Fibroblast of lung (primary cell): ENCODE results near the gene UNC45A. TPM values are rescaled to one million over a fixed set of nuclear protein-coding genes. Genes with fewer than 3 reads are reported as not detected.

ENCODE experiments used
- DNase-seq, 2 donors: peaks; one replicate each; pipeline versions ENCODE4 v3.0.0 to v3.0.0-alpha.2; 2010; ENCODE audit warnings: low read depth in 2 of 2
- H2AFZ ChIP-seq: 2 replicates; pipeline ENCODE4 v1.5.1; 2012; ENCODE audit warnings: low read length, control low read depth, inconsistent platforms
- H3K27ac ChIP-seq: 2 replicates; pipeline ENCODE4 v1.5.1; 2011; ENCODE audit warnings: low read length, control low read depth; ENCODE audit not compliant: insufficient read depth
- H3K27me3 ChIP-seq: 2 replicates; pipeline ENCODE4 v1.5.1; 2011; ENCODE audit warnings: mild to moderate bottlenecking, low read length; ENCODE audit not compliant: control insufficient read depth, insufficient read depth
- H3K36me3 ChIP-seq: 2 replicates; pipeline ENCODE4 v1.5.1; 2011; ENCODE audit warnings: low read length; ENCODE audit not compliant: control insufficient read depth, insufficient read depth
- H3K4me1 ChIP-seq: 2 replicates; pipeline ENCODE4 v1.5.1; 2011; ENCODE audit warnings: low read length; ENCODE audit not compliant: control insufficient read depth, insufficient read depth; ENCODE audit errors: extremely low read depth
- H3K4me2 ChIP-seq: 2 replicates; pipeline ENCODE4 v1.5.1; 2011; ENCODE audit warnings: low read length, control low read depth; ENCODE audit not compliant: insufficient read depth; ENCODE audit errors: extremely low read depth
- H3K4me3 ChIP-seq, 4 experiments: fragments of 200-600 bp in 1 of 4; sonication (generic) in 1 of 4; replicated peaks in 1 of 4; 2 replicates each; pipeline ENCODE4 v1.5.1; 2011 to 2016; ENCODE audit warnings: low read length in 4 of 4, low read depth in 3 of 4, mild to moderate bottlenecking in 3 of 4, control low read depth in 2 of 4, inconsistent platforms in 1 of 4, mixed read lengths in 1 of 4; ENCODE audit not compliant: insufficient read depth in 1 of 4; ENCODE audit errors: control extremely low read depth in 1 of 4
- H3K79me2 ChIP-seq: 2 replicates; pipeline ENCODE4 v1.5.1; 2012; ENCODE audit warnings: mild to moderate bottlenecking, low read length, inconsistent platforms; ENCODE audit not compliant: control insufficient read depth, insufficient read depth
- H3K9ac ChIP-seq: 2 replicates; pipeline ENCODE4 v1.5.1; 2011; ENCODE audit warnings: mild to moderate bottlenecking, low read length, control low read depth; ENCODE audit not compliant: insufficient read depth
- H3K9me3 ChIP-seq: 2 replicates; pipeline ENCODE4 v1.5.1; 2012; ENCODE audit warnings: low read depth, low read length; ENCODE audit not compliant: control insufficient read depth, insufficient read depth
- H4K20me1 ChIP-seq: 2 replicates; pipeline ENCODE4 v1.5.1; 2011; ENCODE audit warnings: low read length; ENCODE audit not compliant: control insufficient read depth, insufficient read depth; ENCODE audit errors: extremely low read depth
- EZH2 ChIP-seq: IDR thresholded peaks from 2 replicates; pipeline ENCODE4 v1.5.1; 2012; ENCODE audit warnings: low read length, control low read depth, mild to moderate bottlenecking; ENCODE audit errors: missing control alignments
- polyA plus RNA-seq, 2 donors: library from polyadenylated mRNA; depleted of rRNA in 1 of 2; stranded (reverse) in 1 of 2; unstranded in 1 of 2; fragments of >200 nt; gene quantifications; 2 replicates each; pipeline ENCODE4 v1.2.1, GENCODE V29; 2011 to 2012; ENCODE audit warnings: missing spikeins in 1 of 2
- total RNA-seq: library from RNA; depleted of rRNA; stranded (reverse); fragments of >200 nt; gene quantifications from 2 replicates; pipeline ENCODE4 v1.2.1, GENCODE V29; 2014
- TF ChIP-seq, protein P1 (sequence below), 2 donors: IDR thresholded peaks in 1 of 2; conservative IDR thresholded peaks in 1 of 2; 1 replicate in 1 of 2; 2 replicates in 1 of 2; pipeline ENCODE4 v1.5.1; 2011 to 2012; ENCODE audit warnings: low read length in 2 of 2, control low read depth in 1 of 2, inconsistent platforms in 1 of 2, low read depth in 1 of 2, mild to moderate bottlenecking in 1 of 2

The UNC45A gene
- total and polyA plus RNA-seq, 2 donors (not counting 1 experiment from before 2014, with no cell fraction given), result 41.7 to 104 TPM

DNA sequence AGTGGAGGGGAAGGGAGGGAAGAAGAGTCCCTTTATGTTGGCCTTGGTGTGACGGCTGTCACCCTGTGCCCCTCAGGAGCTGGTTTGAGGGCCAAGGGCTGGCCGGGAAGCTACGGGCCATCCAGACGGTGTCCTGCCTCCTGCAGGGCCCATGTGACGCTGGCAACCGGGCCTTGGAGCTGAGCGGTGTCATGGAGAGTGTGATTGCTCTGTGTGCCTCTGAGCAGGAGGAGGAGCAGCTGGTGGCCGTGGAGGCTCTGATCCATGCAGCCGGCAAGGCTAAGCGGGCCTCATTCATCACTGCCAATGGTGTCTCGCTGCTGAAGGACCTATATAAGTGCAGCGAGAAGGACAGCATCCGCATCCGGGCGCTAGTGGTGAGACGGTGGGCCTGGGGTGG lies 11.5 kb downstream of the UNC45A start:
- Histone ChIP-seq H3K79me2 (no peaks in the 10 kb centered on the region), H3K4me1 (no peaks in the 10 kb centered on the region), H3K4me2 (no peak overlapping the region), H3K9me3 (no peaks in the 10 kb centered on the region), H3K27ac (no peak overlapping the region), H3K4me3 (no peak overlapping the region), H3K27me3 (no peaks in the 10 kb centered on the region), H2AFZ (no peak overlapping the region), H3K36me3 (peaks cover 41% of the 10 kb centered on the region), H3K9ac (no peak overlapping the region), H4K20me1 (no peaks in the 10 kb centered on the region)
- TF ChIP-seq, protein P1, sequence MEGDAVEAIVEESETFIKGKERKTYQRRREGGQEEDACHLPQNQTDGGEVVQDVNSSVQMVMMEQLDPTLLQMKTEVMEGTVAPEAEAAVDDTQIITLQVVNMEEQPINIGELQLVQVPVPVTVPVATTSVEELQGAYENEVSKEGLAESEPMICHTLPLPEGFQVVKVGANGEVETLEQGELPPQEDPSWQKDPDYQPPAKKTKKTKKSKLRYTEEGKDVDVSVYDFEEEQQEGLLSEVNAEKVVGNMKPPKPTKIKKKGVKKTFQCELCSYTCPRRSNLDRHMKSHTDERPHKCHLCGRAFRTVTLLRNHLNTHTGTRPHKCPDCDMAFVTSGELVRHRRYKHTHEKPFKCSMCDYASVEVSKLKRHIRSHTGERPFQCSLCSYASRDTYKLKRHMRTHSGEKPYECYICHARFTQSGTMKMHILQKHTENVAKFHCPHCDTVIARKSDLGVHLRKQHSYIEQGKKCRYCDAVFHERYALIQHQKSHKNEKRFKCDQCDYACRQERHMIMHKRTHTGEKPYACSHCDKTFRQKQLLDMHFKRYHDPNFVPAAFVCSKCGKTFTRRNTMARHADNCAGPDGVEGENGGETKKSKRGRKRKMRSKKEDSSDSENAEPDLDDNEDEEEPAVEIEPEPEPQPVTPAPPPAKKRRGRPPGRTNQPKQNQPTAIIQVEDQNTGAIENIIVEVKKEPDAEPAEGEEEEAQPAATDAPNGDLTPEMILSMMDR (conservative IDR thresholded peaks at IDR 0.05 in 1 of 2, IDR thresholded peaks at IDR 0.05 in 1 of 2; ENCODE audit: low read depth in 1 of 2, low read length in 2 of 2), result no peak
- TF ChIP-seq EZH2, result no peak
- DNase-seq, result no peak

DNA sequence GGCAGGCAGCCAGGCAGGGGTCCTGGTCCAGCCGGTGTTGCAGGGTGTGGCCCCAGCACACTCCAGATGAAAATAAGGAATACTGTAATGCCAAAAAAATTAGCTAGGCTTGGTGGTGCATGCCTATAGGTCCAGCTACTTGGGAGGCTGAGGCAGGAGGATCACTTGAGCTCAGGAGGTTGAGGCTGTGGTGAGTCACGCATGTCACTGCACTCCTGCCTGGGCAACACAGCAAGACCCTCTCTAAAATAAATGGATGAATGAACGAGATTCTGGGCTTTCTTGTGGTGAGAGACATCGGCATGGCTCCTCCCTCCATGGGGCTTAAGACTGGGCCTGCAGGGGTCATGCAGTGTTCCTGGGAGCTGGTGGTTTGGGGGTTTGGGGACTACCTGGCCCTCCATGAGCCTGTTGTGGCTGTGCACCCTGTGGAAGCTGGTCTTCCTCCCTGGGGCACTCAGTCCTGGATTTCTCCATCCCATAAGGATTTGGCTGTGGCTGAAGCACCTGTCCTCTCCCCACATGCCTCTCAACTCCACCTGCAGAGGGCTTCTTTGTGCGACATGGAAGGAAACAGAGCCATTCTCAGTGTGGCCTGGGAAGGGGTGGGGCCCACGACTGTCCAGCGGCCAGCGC lies 12.0 kb downstream of the UNC45A start:
- Histone ChIP-seq H3K27me3 (no peaks in the 10 kb centered on the region), H3K27ac (no peak overlapping the region), H3K36me3 (peaks cover 41% of the 10 kb centered on the region), H3K9ac (no peak overlapping the region), H3K4me2 (no peak overlapping the region), H3K4me1 (no peaks in the 10 kb centered on the region), H4K20me1 (no peaks in the 10 kb centered on the region), H3K4me3 (no peak overlapping the region), H3K9me3 (no peaks in the 10 kb centered on the region), H2AFZ (no peak overlapping the region), H3K79me2 (no peaks in the 10 kb centered on the region)
- TF ChIP-seq EZH2, result no peak
- TF ChIP-seq, protein P1 (conservative IDR thresholded peaks at IDR 0.05 in 1 of 2, IDR thresholded peaks at IDR 0.05 in 1 of 2; ENCODE audit: low read depth in 1 of 2, low read length in 2 of 2), result no peak
- DNase-seq, result no peak

DNA sequence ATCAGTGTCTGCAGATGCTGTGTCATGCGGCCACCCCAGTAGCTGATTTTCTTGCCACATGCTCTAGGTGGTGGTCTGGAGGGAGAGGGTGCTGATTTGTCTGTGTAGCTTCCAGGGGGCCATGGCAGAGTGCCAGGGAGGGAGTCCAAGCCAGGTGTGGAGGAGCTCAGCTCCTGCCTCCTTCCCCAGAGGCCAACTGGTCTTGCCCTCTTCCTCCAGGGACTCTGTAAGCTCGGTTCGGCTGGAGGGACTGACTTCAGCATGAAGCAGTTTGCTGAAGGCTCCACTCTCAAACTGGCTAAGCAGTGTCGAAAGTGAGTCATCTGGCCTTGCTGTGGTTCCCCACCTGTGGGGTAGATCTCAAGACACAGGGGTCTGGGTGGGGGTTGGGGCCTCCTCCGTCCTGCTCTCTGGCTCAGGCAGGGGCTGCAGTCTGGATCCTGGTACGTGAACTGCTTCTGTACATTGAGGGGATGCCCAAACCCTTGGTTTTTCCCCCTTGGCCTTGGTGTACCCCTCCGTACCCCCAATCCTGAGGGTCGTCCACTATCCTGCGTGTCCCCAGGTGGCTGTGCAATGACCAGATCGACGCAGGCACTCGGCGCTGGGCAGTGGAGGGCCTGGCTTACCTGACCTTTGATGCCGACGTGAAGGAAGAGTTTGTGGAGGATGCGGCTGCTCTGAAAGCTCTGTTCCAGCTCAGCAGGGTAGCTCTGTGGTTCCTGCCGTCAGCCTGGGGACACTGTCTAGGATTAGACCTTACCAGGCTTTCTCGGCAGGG lies 12.7 kb downstream of the UNC45A start:
- H3K9ac ChIP-seq, result no peak overlapping the region
- H3K27me3 ChIP-seq, result no peaks in the 10 kb centered on the region
- no peaks in the 10 kb centered on the region for H3K4me1 ChIP-seq
- TF ChIP-seq, protein P1 (conservative IDR thresholded peaks at IDR 0.05 in 1 of 2, IDR thresholded peaks at IDR 0.05 in 1 of 2; ENCODE audit: low read depth in 1 of 2, low read length in 2 of 2), result no peak
- no peak for TF ChIP-seq EZH2
- no peaks in the 10 kb centered on the region for H3K9me3 ChIP-seq
- no peaks in the 10 kb centered on the region for H3K79me2 ChIP-seq
- H3K4me2 ChIP-seq, result no peak overlapping the region
- no peak overlapping the region for H3K27ac ChIP-seq
- no peak for DNase-seq
- H3K4me3 ChIP-seq, result no peak overlapping the region
- H2AFZ ChIP-seq, result no peak overlapping the region
- peaks cover 35% of the 10 kb centered on the region for H3K36me3 ChIP-seq
- H4K20me1 ChIP-seq, result no peaks in the 10 kb centered on the region
